GM12878 (cell line): Measurements from ENCODE around the gene EDC4. TPM values are rescaled to one million over a fixed set of nuclear protein-coding genes. Genes with fewer than 3 reads are reported as not detected.

Source experiments
- ATAC-seq: fragments of 200-7000 bp; cut with Tn5 transposase; 3 replicates; pipeline ENCODE4 v1.9.1; 2020; ENCODE audit warnings: mild to moderate bottlenecking, moderate library complexity
- BruUV-seq: library from RNA; stranded (reverse); fragments of 400-500 nt; replicated peaks from 2 replicates; lab custom pipeline; 2021; lab: Mats Ljungman, UMichigan
- CTCF ChIA-PET: fragments of 300-600 bp; sonication (Branson Sonifier 250); formaldehyde crosslinking; extraction: SDS; loops from one replicate; lab custom pipeline; 2021; ENCODE audit warnings: inconsistent platforms; lab: Yijun Ruan, JAX
- POLR2A ChIA-PET: fragments of 350-600 bp; formaldehyde crosslinking; extraction: SDS; loops from one replicate; lab custom pipeline; 2021; ENCODE audit warnings: inconsistent platforms; lab: Charles Lee
- RAD21 ChIA-PET: fragments of 300-600 bp; sonication (Branson Sonifier 250); formaldehyde crosslinking; loops from one replicate; lab custom pipeline; 2023; ENCODE audit warnings: antibody characterized with exemption; ENCODE audit not compliant: unreplicated experiment; lab: Charles Lee
- SMC1A ChIA-PET: fragments of 300-600 bp; sonication (Branson Sonifier 250); formaldehyde crosslinking; loops from one replicate; lab custom pipeline; 2023; ENCODE audit not compliant: unreplicated experiment, uncharacterized antibody; lab: Charles Lee
- DNase-seq: peaks from one replicate; pipeline ENCODE4 v3.0.0-alpha.2; 2011; ENCODE audit warnings: low read depth, low spot score
- FAIRE-seq: peaks from 3 replicates; lab custom pipeline; 2011; peaks lifted over from hg19 to GRCh38; lab: Jason Lieb, UNC
- H2AFZ ChIP-seq: 2 replicates; pipeline ENCODE4 v1.6.0; 2011; ENCODE audit warnings: low read depth, low read length, control low read depth; ENCODE audit not compliant: control insufficient read depth
- H3K27ac ChIP-seq: 2 replicates; pipeline ENCODE4 v1.5.1; 2011; ENCODE audit warnings: control low read depth; ENCODE audit not compliant: control insufficient read depth, insufficient read depth
- H3K27me3 ChIP-seq, 2 experiments: replicated peaks in 1 of 2; 2 replicates each; pipeline versions ENCODE4 v1.6.0 to v1.6.1; 2011; ENCODE audit warnings: low read length in 1 of 2; ENCODE audit not compliant: control insufficient read depth in 2 of 2, insufficient read depth in 2 of 2
- H3K36me3 ChIP-seq, 2 experiments: 2 replicates each; pipeline ENCODE4 v1.5.1; 2011; ENCODE audit warnings: low read length in 1 of 2; ENCODE audit not compliant: control insufficient read depth in 2 of 2, insufficient read depth in 2 of 2
- H3K4me1 ChIP-seq: 2 replicates; pipeline ENCODE4 v1.6.1; 2011; ENCODE audit warnings: mild to moderate bottlenecking, low read length, moderate library complexity, mixed read lengths; ENCODE audit not compliant: control insufficient read depth, insufficient read depth
- H3K4me2 ChIP-seq: 2 replicates; pipeline ENCODE4 v1.6.0; 2011; ENCODE audit warnings: control low read depth; ENCODE audit not compliant: control insufficient read depth, insufficient read depth
- H3K4me3 ChIP-seq: fragments of 200-600 bp; sonication (generic); 2 replicates; pipeline ENCODE4 v1.5.1; 2016
- H3K79me2 ChIP-seq: 2 replicates; pipeline ENCODE4 v1.6.0; 2011; ENCODE audit warnings: low read length; ENCODE audit not compliant: control insufficient read depth, insufficient read depth
- H3K9ac ChIP-seq: 2 replicates; pipeline ENCODE4 v1.8.0; 2011; ENCODE audit warnings: low read length, control low read depth, mixed read lengths; ENCODE audit not compliant: control insufficient read depth, insufficient read depth
- H3K9me3 ChIP-seq: replicated peaks from 3 replicates; pipeline ENCODE4 v1.5.1; 2011; ENCODE audit warnings: mild to moderate bottlenecking, low read length; ENCODE audit not compliant: control insufficient read depth, insufficient read depth
- H4K20me1 ChIP-seq: 2 replicates; pipeline ENCODE4 v1.6.0; 2011; ENCODE audit not compliant: control insufficient read depth, insufficient read depth
- CBX3 ChIP-seq: fragments of 200-600 bp; sonication (generic); IDR thresholded peaks from 2 replicates; pipeline ENCODE4 v1.6.1; 2016; ENCODE audit warnings: low read depth, borderline replicate concordance
- IRF4 ChIP-seq: IDR thresholded peaks from 2 replicates; pipeline ENCODE4 v1.6.1; 2011; ENCODE audit warnings: low read depth, low read length
- IRF5 ChIP-seq: fragments of 450-650 bp; IDR thresholded peaks from 2 replicates; pipeline ENCODE4 v1.6.1; 2017; ENCODE audit warnings: borderline replicate concordance
- KDM1A ChIP-seq: fragments of 200-600 bp; sonication (generic); IDR thresholded peaks from 2 replicates; pipeline ENCODE4 v1.6.1; 2016; ENCODE audit warnings: borderline replicate concordance
- MEF2A ChIP-seq: IDR thresholded peaks from 2 replicates; pipeline ENCODE4 v1.6.1; 2011; ENCODE audit warnings: low read depth, mild to moderate bottlenecking, low read length, moderate library complexity; ENCODE audit not compliant: insufficient read depth
- MYC ChIP-seq: IDR thresholded peaks from 2 replicates; pipeline ENCODE4 v1.6.1; 2011; ENCODE audit warnings: mild to moderate bottlenecking, low read length, moderate library complexity, inconsistent platforms; ENCODE audit not compliant: insufficient read depth, insufficient replicate concordance, insufficient read length, severe bottlenecking
- NR2C1 ChIP-seq: fragments of 450-650 bp; IDR thresholded peaks from 2 replicates; pipeline ENCODE4 v1.6.1; 2017; ENCODE audit warnings: antibody characterized with exemption, mild to moderate bottlenecking, moderate library complexity
- NR2C2 ChIP-seq: IDR thresholded peaks from 2 replicates; pipeline ENCODE4 v1.6.1; 2011; ENCODE audit warnings: borderline replicate concordance, low read depth; ENCODE audit not compliant: control insufficient read depth, insufficient read length
- RAD21 ChIP-seq: IDR thresholded peaks from 2 replicates; pipeline ENCODE4 v1.6.1; 2011; ENCODE audit warnings: mild to moderate bottlenecking, low read depth, low read length, moderate library complexity; ENCODE audit not compliant: insufficient read depth
- RAD51 ChIP-seq: fragments of 450-650 bp; IDR thresholded peaks from 2 replicates; pipeline ENCODE4 v1.6.1; 2016; ENCODE audit warnings: moderate library complexity, mild to moderate bottlenecking, inconsistent platforms
- SMC3 ChIP-seq: IDR thresholded peaks from 2 replicates; pipeline ENCODE4 v1.6.1; 2011; ENCODE audit warnings: low read length, improper control_type of control experiment, borderline replicate concordance
- SRF ChIP-seq, 2 experiments: IDR thresholded peaks; 2 replicates each; pipeline ENCODE4 v1.6.1; 2011; ENCODE audit warnings: low read depth in 2 of 2, low read length in 2 of 2, mild to moderate bottlenecking in 1 of 2, moderate library complexity in 1 of 2
- ZNF207 ChIP-seq: fragments of 450-650 bp; IDR thresholded peaks from 2 replicates; pipeline ENCODE4 v1.6.1; 2014; ENCODE audit warnings: antibody characterized with exemption, mild to moderate bottlenecking, borderline replicate concordance
- WGBS: methylation state at CpG from one replicate; pipeline ENCODE4 v1.1.6; 2016; ENCODE audit warnings: low lambda C conversion rate; ENCODE audit not compliant: insufficient replicate concordance, insufficient coverage; ENCODE audit errors: missing lambda C conversion rate; 5-methylcytosine and 5-hydroxymethylcytosine counted together
- in situ Hi-C: fragments of 300-500 bp; cut with MboI; formaldehyde crosslinking; loops from 9 replicates; pipeline ENCODE4 v1.14.3; 2018; ENCODE audit warnings: mixed read lengths
- intact Hi-C: fragments of 100-400 bp; cut with micrococcal nuclease; formaldehyde crosslinking; loops from one replicate; pipeline ENCODE4 v1.14.2; 2022; ENCODE audit not compliant: unreplicated experiment
- polyA plus RNA-seq, 11 experiments: library from polyadenylated mRNA; depleted of rRNA in 4 of 11; unstranded in 6 of 11; stranded (reverse) in 5 of 11; fragments of >200 nt; fragmentation: Nextera tagmentation in 4 of 11; fragmentation: Illumina TruSeq in 1 of 11; extraction: Ambion mirVana in 4 of 11; extraction: Trizol in 1 of 11; gene quantifications; 1 replicate in 1 of 11; 2 replicates in 10 of 11; pipeline versions ENCODE4 v1.2.1 to v1.2.3, GENCODE V29; 2011 to 2016; ENCODE audit warnings: inconsistent platforms in 2 of 11, missing spikeins in 2 of 11, low read depth in 1 of 11
- total RNA-seq, 4 experiments: library from RNA; depleted of rRNA in 3 of 4; stranded (reverse); fragments of >200 nt in 3 of 4; fragmentation: Illumina TruSeq in 1 of 4; extraction: Trizol in 1 of 4; gene quantifications; 2 replicates each; pipeline versions ENCODE4 v1.2.1 to v1.2.3, GENCODE V29; 2013 to 2021
- TF ChIP-seq, protein P1 (sequence below): IDR thresholded peaks from 2 replicates; pipeline ENCODE4 v1.6.1; 2012; ENCODE audit warnings: mild to moderate bottlenecking, low read depth, low read length
- TF ChIP-seq, protein P2 (sequence below): IDR thresholded peaks from 2 replicates; pipeline ENCODE4 v1.6.1; 2011; ENCODE audit warnings: borderline replicate concordance, low read depth, mild to moderate bottlenecking, moderate library complexity, low read length; ENCODE audit not compliant: insufficient read depth, poor library complexity, severe bottlenecking

Gene EDC4
- total and polyA plus RNA-seq, 10 of the 15 experiments (the other 5 are each of a cell fraction or from before 2014, with no cell fraction given), result 1.2 to 86.0 (median 53.4) TPM

GRCh38 chr16:67928561-67929364 is 55.9 kb downstream of the EDC4 start:
- Histone ChIP-seq H3K4me3 (no peak overlapping the region), H3K36me3 (peaks cover 8 to 26% of the 10 kb centered on the region in 2 experiments), H3K4me1 (no peaks in the 10 kb centered on the region; the same call in 1 of the 2 replicates), H3K9ac (no peak overlapping the region), H3K79me2 (no peaks in the 10 kb centered on the region), H2AFZ (no peak overlapping the region), H3K27me3 (no peaks in the 10 kb centered on the region), H4K20me1 (no peaks in the 10 kb centered on the region), H3K9me3 (no peaks in the 10 kb centered on the region), H3K27ac (no peak overlapping the region), H3K4me2 (no peak overlapping the region)
- in situ Hi-C loops (loop anchor here (5.0 kb wide), 2 partner anchors 111 to 251 kb away; no protein-coding TSS in a partner anchor), intact Hi-C loops (loop anchor here (1.0 to 10.0 kb wide), 4 partner anchors 36 to 404 kb away; partner anchors contain the start of genes PSKH1 and RIPOR1)
- 33% methylated on average over 16 of the region's 16 CpGs for WGBS
- FAIRE-seq (peak; percentile 80), DNase-seq (no peak), ATAC-seq (peak; percentile 94)
- SMC1A ChIA-PET, result interaction anchor here (0.6 to 1.5 kb wide), 3 partner anchors 45 to 256 kb away, joined by 3 to 6 read pairs (median 3); partner anchors contain the start of gene NRN1L
- POLR2A ChIA-PET, result no interaction called here
- RAD21 ChIA-PET, result interaction anchor here (0.6 to 1.1 kb wide), 2 partner anchors 114 to 256 kb away, joined by 4 read pairs; no protein-coding TSS in a partner anchor
- CTCF ChIA-PET, result interaction anchor here (0.9 to 3.7 kb wide), 11 partner anchors 8 to 408 kb away, joined by 3 to 18 read pairs (median 5); partner anchors contain the start of genes NRN1L and PSMB10
- no TSS peak for BruUV-seq
- TF ChIP-seq NR2C2 (no peak), CBX3 (no peak), IRF5 (no peak), RAD51 (no peak), KDM1A (no peak), ZNF207 (no peak), MYC (no peak), NR2C1 (no peak), IRF4 (0 out of 2 replicates have a peak, but pooled peaks have one; percentile 13), RAD21 (peak; percentile 88), MEF2A (no peak), SMC3 (peak; percentile 89), SRF (IDR thresholded peaks at IDR 0.05; ENCODE audit: low read depth in 2 of 2, low read length in 2 of 2) (no peak)
- TF ChIP-seq, protein P1, sequence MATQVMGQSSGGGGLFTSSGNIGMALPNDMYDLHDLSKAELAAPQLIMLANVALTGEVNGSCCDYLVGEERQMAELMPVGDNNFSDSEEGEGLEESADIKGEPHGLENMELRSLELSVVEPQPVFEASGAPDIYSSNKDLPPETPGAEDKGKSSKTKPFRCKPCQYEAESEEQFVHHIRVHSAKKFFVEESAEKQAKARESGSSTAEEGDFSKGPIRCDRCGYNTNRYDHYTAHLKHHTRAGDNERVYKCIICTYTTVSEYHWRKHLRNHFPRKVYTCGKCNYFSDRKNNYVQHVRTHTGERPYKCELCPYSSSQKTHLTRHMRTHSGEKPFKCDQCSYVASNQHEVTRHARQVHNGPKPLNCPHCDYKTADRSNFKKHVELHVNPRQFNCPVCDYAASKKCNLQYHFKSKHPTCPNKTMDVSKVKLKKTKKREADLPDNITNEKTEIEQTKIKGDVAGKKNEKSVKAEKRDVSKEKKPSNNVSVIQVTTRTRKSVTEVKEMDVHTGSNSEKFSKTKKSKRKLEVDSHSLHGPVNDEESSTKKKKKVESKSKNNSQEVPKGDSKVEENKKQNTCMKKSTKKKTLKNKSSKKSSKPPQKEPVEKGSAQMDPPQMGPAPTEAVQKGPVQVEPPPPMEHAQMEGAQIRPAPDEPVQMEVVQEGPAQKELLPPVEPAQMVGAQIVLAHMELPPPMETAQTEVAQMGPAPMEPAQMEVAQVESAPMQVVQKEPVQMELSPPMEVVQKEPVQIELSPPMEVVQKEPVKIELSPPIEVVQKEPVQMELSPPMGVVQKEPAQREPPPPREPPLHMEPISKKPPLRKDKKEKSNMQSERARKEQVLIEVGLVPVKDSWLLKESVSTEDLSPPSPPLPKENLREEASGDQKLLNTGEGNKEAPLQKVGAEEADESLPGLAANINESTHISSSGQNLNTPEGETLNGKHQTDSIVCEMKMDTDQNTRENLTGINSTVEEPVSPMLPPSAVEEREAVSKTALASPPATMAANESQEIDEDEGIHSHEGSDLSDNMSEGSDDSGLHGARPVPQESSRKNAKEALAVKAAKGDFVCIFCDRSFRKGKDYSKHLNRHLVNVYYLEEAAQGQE, result no peak
- TF ChIP-seq, protein P2, sequence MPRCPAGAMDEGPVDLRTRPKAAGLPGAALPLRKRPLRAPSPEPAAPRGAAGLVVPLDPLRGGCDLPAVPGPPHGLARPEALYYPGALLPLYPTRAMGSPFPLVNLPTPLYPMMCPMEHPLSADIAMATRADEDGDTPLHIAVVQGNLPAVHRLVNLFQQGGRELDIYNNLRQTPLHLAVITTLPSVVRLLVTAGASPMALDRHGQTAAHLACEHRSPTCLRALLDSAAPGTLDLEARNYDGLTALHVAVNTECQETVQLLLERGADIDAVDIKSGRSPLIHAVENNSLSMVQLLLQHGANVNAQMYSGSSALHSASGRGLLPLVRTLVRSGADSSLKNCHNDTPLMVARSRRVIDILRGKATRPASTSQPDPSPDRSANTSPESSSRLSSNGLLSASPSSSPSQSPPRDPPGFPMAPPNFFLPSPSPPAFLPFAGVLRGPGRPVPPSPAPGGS, result no peak
